SK-N-SH treated with all-trans-retinoic acid at 6 μM for 48 hours (cell line): ENCODE data around the gene FREY1.
"Not testable (repeated sequence)": the region's sequence is repeated elsewhere in the genome, so short reads cannot be mapped to it uniquely, and the experiment has no call there.

ENCODE experiments used
- ATAC-seq: fragments of 200-7000 bp; cut with Tn5 transposase; 3 replicates; pipeline ENCODE4 v1.9.1; 2020; ENCODE audit warnings: mild to moderate bottlenecking, moderate library complexity
- ARNTL ChIP-seq: fragments of 450-650 bp; formaldehyde crosslinking; IDR thresholded peaks from 2 replicates; pipeline ENCODE4 v1.5.0; 2020; ENCODE audit warnings: low read depth, mild to moderate bottlenecking, moderate library complexity, borderline replicate concordance
- BACH2 ChIP-seq: fragments of 250-450 bp; sonication (Bioruptor Pico); IDR thresholded peaks from 2 replicates; pipeline ENCODE4 v1.9.0; 2021; ENCODE audit warnings: mild to moderate bottlenecking, borderline replicate concordance
- CREB5 ChIP-seq: fragments of 250-450 bp; sonication (Bioruptor Pico); IDR thresholded peaks from 2 replicates; pipeline ENCODE4 v1.5.1; 2020; ENCODE audit warnings: low read depth, mild to moderate bottlenecking, moderate library complexity
- CSDC2 ChIP-seq: fragments of 250-450 bp; sonication (Bioruptor Pico); IDR thresholded peaks from 2 replicates; pipeline ENCODE4 v1.5.0; 2020; ENCODE audit warnings: mild to moderate bottlenecking, moderate library complexity
- CSRNP3 ChIP-seq: fragments of 250-450 bp; sonication (Bioruptor Pico); IDR thresholded peaks from 2 replicates; pipeline ENCODE4 v1.5.1; 2021; ENCODE audit warnings: mild to moderate bottlenecking, moderate library complexity
- ESRRG ChIP-seq: fragments of 250-450 bp; sonication (Bioruptor Pico); IDR thresholded peaks from 2 replicates; pipeline ENCODE4 v1.6.1; 2021; ENCODE audit warnings: mild to moderate bottlenecking
- GLIS3 ChIP-seq: fragments of 250-450 bp; sonication (Bioruptor Pico); IDR thresholded peaks from 2 replicates; pipeline ENCODE4 v1.5.0; 2020; ENCODE audit warnings: mild to moderate bottlenecking, moderate library complexity
- ISL1 ChIP-seq: fragments of 250-450 bp; sonication (Bioruptor Pico); IDR thresholded peaks from 2 replicates; pipeline ENCODE4 v2.1.2; 2022; ENCODE audit warnings: mild to moderate bottlenecking, moderate library complexity
- OSR1 ChIP-seq: fragments of 250-450 bp; sonication (Bioruptor Pico); IDR thresholded peaks from 2 replicates; pipeline ENCODE4 v1.8.0; 2022; ENCODE audit warnings: moderate library complexity, mild to moderate bottlenecking, inconsistent platforms
- PPARA ChIP-seq: fragments of 250-450 bp; sonication (Bioruptor Pico); IDR thresholded peaks from 2 replicates; pipeline ENCODE4 v1.5.0; 2020; ENCODE audit warnings: mild to moderate bottlenecking, borderline replicate concordance
- RARB ChIP-seq: fragments of 250-450 bp; sonication (Bioruptor Pico); IDR thresholded peaks from 2 replicates; pipeline ENCODE4 v1.8.0; 2021; ENCODE audit warnings: mild to moderate bottlenecking, moderate library complexity
- SNAI2 ChIP-seq: fragments of 250-450 bp; sonication (Bioruptor Pico); IDR thresholded peaks from 2 replicates; pipeline ENCODE4 v1.5.0; 2020; ENCODE audit warnings: mild to moderate bottlenecking, moderate library complexity
- TCF4 ChIP-seq: fragments of 250-450 bp; sonication (Bioruptor Pico); IDR thresholded peaks from 2 replicates; pipeline ENCODE4 v1.8.0; 2021; ENCODE audit warnings: mild to moderate bottlenecking, moderate library complexity, borderline replicate concordance
- TOX ChIP-seq: fragments of 250-450 bp; sonication (Bioruptor Pico); IDR thresholded peaks from 2 replicates; pipeline ENCODE4 v1.8.0; 2021; ENCODE audit warnings: mild to moderate bottlenecking, moderate library complexity, borderline replicate concordance
- ZC3H10 ChIP-seq: fragments of 250-450 bp; sonication (Bioruptor Pico); IDR thresholded peaks from 2 replicates; pipeline ENCODE4 v1.5.1; 2021; ENCODE audit warnings: mild to moderate bottlenecking, moderate library complexity
- ZFP3 ChIP-seq: fragments of 250-450 bp; sonication (Bioruptor Pico); IDR thresholded peaks from 2 replicates; pipeline ENCODE4 v1.5.0; 2020; ENCODE audit warnings: mild to moderate bottlenecking, moderate library complexity
- ZFP30 ChIP-seq: fragments of 450-650 bp; formaldehyde crosslinking; IDR thresholded peaks from 2 replicates; pipeline ENCODE4 v1.5.0; 2022; ENCODE audit warnings: mild to moderate bottlenecking, moderate library complexity
- ZNF565 ChIP-seq: fragments of 450-650 bp; formaldehyde crosslinking; conservative IDR thresholded peaks from 2 replicates; pipeline ENCODE4 v1.5.0; 2020; ENCODE audit warnings: low read depth, mild to moderate bottlenecking, moderate library complexity
- ZNF70 ChIP-seq: fragments of 450-650 bp; formaldehyde crosslinking; IDR thresholded peaks from 2 replicates; pipeline ENCODE4 v1.5.0; 2020; ENCODE audit warnings: mild to moderate bottlenecking, moderate library complexity
- ZNF8 ChIP-seq: fragments of 450-650 bp; formaldehyde crosslinking; IDR thresholded peaks from 2 replicates; pipeline ENCODE4 v1.5.0; 2020; ENCODE audit warnings: mild to moderate bottlenecking, moderate library complexity

Gene FREY1

DNA sequence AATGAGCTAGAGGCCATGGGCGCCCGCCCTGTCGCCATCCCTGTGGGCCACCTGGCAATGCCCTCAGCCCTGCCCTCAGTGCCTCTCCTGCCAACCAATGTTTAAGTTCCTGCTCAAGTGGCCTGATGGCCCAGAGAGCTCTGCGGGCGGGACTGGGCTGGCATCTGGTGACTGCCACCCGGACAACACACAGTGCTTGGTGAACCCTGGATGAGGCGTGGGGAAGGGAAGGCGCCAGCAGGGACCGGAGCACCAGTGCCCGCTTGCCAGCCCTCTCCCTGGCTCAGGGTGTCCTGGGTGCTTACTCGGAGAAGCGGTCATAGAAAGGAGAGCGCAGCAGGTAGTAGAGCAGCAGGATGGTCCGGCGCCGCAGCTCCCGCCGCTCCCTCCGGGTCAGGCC lies 6.4 kb upstream of the FREY1 start:
- ATAC-seq: no peak
- TF ChIP-seq GLIS3 (CRISPR knock-in tag) (no peak), TCF4 (no peak), TOX (CRISPR knock-in tag) (no peak), ZC3H10 (CRISPR knock-in tag) (no peak), OSR1 (no peak), ZNF70 (CRISPR knock-in tag) (no peak), ZFP30 (CRISPR knock-in tag) (no peak), PPARA (CRISPR knock-in tag) (no peak), ZNF565 (CRISPR knock-in tag) (no peak), CSDC2 (no peak), CREB5 (CRISPR knock-in tag) (no peak), ESRRG (CRISPR knock-in tag) (no peak)

- ATAC-seq: no peak
- no peak for TF ChIP-seq OSR1
These were observed 3.6 kb upstream of the FREY1 start for GRCh38 chr11:45910623-45911022.

DNA sequence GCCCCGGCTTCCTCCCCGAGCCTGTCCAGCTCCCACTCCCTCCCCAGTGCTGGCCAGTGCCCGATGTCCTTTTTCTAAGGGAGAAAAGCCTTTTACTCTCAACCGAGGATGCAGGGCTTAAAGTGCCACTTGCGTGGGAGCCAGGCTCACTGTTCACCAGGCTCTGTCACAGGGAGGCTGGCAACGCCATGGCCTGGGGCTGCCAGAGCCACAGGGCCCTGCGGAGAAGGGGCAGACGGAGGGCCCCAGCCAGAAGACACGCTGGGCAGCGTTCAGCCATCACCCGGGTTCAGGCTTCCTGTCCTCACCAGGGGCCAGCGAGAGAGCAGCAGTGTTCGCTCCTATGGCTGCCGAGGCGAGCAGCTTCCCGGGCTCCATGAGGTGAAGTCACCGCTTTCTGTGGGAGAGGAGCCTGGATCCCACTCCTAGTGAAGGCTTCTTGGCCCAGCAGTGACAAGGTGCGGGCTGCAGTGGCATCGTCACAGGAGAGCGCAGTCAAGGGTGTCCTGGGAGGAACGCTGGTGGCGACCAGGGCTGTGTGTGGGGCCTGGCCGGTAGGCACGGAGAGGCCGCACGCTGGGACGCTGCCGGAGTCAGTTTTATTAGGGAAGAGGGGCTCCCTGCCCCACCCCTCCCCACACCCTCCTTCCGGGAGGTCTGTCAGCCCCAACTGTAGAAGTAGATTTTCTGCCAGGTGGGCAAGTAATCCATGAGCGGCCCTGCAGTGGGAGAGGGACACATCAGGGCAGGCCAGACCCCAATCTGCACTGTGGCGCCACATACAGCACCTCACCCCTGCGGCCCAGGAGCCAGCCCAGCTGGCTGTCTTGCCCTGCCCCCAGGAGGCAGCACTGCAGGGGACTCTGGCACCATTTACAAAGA lies 2.8 kb upstream of the FREY1 start:
- TF ChIP-seq BACH2 (CRISPR knock-in tag): no peak
- no peak for TF ChIP-seq RARB (CRISPR knock-in tag)
- no peak for TF ChIP-seq PPARA (CRISPR knock-in tag)
- TF ChIP-seq TOX (CRISPR knock-in tag): no peak
- no peak for TF ChIP-seq SNAI2 (CRISPR knock-in tag)
- no peak for TF ChIP-seq ZNF565 (CRISPR knock-in tag)

DNA sequence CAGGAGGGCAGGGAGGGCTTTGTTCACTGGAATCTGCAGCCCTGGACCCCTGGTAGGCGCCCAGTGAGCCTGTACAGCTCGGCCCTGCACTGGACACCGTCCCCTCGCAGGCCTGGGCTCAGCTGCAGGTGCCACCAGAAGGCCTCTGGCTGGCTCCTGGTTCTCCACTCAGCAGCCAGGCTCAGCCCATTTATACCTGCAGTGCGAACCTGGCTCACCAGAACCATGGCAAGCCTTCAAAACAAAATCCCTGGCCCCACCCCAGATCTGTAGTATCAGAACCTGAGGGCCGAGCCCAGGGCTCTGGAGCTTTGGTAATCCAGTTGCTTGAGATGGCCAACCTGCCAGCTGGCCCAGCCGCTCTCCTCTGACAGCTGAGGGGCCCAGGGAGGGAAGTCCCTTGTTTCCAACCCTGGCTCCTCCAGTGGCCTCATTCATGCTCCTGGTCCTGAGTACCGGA lies 870 bp upstream of the FREY1 start:
- TF ChIP-seq CSDC2 (no peak), ZNF565 (CRISPR knock-in tag) (no peak), ARNTL (no peak), GLIS3 (CRISPR knock-in tag) (no peak), OSR1 (no peak), ISL1 (CRISPR knock-in tag) (no peak), TCF4 (no peak), CSRNP3 (no peak), ZNF8 (CRISPR knock-in tag) (no peak), SNAI2 (CRISPR knock-in tag) (no peak), ZFP3 (CRISPR knock-in tag) (no peak), TOX (CRISPR knock-in tag) (no peak), PPARA (CRISPR knock-in tag) (no peak), RARB (CRISPR knock-in tag) (no peak)
- peak; percentile 9 for ATAC-seq

More for the DNA sequence above, 2.8 kb upstream of the FREY1 start:
- no peak for ATAC-seq

GRCh38 chr11:45906096-45906682 lies 882 bp downstream of the FREY1 start:
- TF ChIP-seq ISL1 (CRISPR knock-in tag) (no peak), TOX (CRISPR knock-in tag) (no peak), ZFP3 (CRISPR knock-in tag) (no peak), GLIS3 (CRISPR knock-in tag) (no peak), BACH2 (CRISPR knock-in tag) (no peak), CSDC2 (no peak), SNAI2 (CRISPR knock-in tag) (no peak), CREB5 (CRISPR knock-in tag) (no peak), ESRRG (CRISPR knock-in tag) (no peak), ARNTL (no peak)
- ATAC-seq: peak; percentile 3; the same call in 2 of the 3 replicates

DNA sequence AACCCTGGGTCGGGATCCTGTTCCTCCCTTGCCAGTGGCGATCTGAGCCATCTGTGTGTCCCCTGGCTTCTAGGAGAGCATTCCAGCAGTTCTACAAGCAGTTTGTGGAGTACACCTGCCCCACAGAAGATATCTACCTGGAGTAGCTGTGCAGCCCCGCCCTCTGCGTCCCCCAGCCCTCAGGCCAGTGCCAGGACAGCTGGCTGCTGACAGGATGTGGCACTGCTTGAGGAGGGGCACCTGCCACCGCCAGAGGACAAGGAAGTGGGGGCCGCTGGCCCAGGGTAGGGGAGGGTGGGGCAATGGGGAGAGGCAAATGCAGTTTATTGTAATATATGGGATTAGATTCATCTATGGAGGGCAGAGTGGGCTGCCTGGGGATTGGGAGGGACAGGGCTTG lies 1.5 kb downstream of the FREY1 start:
- not testable (repeated sequence) for ATAC-seq
